ENCODE data around the gene SLC25A22. TPM values are rescaled to one million over a fixed set of nuclear protein-coding genes. Genes with fewer than 3 reads are reported as not detected.

SLC25A22 gene
- total RNA-seq, 1 donor from 2014 or later, result 7.5 TPM

GRCh38 chr11:746289-747157, 51.6 kb downstream of the SLC25A22 start:
- DNase-seq, result no peak

- no peak for DNase-seq
Observed at GRCh38 chr11:745428-745827, 52.7 kb downstream of the SLC25A22 start.

DNA sequence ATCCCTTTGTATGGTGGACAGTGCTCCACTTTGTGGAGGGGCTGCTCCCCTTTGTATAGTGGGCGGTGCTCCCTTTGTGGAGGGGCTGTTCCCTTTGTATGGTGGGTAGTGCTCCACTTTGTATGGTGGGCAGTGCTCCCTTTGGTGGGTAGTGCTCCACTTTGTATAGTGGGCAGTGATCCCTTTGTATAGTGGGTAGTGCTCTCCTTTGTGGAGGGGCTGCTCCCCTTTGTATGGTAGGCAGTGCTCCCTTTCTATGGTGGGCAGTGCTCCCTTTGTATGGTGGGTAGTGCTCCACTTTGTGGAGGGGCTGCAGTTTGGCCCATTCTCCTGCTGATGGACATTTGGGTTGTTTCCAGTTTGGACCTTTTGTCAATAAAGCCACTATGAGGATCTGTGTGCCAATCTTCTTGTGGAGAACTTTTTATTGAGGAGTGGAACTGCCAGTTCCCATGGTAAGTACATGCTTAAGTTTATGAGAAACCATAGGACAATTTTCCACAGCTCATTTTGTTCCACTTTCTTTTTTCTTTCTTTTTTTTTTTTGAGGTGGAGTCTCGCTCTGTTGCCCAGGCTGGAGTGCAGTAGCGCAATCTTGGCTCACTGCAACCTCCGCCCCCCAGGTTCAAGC, 55.4 kb downstream of the SLC25A22 start:
- DNase-seq, result no peak

GRCh38 chr11:742156-742546, 55.9 kb downstream of the SLC25A22 start:
- DNase-seq, result no peak

Small RNA genes within 50 kb of the gene (small RNA-seq; reads per million reads assigned to genes)
- gene SNORA52 (ENCODE audit: low replicate concordance), result not detected

Other genes starting within 250 kb of the SLC25A22 start
- gene LMNTD2, start 237.5 kb downstream of the SLC25A22 start, total RNA-seq, result 0.82 TPM
- gene RASSF7, start 237.3 kb downstream of the SLC25A22 start, total RNA-seq, result 7.3 TPM
- gene PHRF1, start 221.8 kb downstream of the SLC25A22 start, total RNA-seq, result 26.5 TPM
- 12.5 TPM for gene IRF7, start 182.3 kb downstream of the SLC25A22 start, total RNA-seq
- gene CDHR5, start 173.3 kb downstream of the SLC25A22 start, total RNA-seq, result not detected
- gene SCT, start 171.1 kb downstream of the SLC25A22 start, total RNA-seq, result 21.6 TPM
- not detected for gene DRD4, start 161.0 kb downstream of the SLC25A22 start, total RNA-seq
- gene DEAF1, start 103.1 kb downstream of the SLC25A22 start, total RNA-seq, result 18.8 TPM
- 10.1 TPM for gene TMEM80, start 102.5 kb downstream of the SLC25A22 start, total RNA-seq
- 88.3 TPM for gene EPS8L2, start 92.0 kb downstream of the SLC25A22 start, total RNA-seq
- 79.3 TPM for gene TALDO1, start 50.8 kb downstream of the SLC25A22 start, total RNA-seq
- 17.4 TPM for gene GATD1, start 20.8 kb downstream of the SLC25A22 start, total RNA-seq
- not detected for gene CEND1, start 8.2 kb downstream of the SLC25A22 start, total RNA-seq
- 13.4 TPM for gene PIDD1, start 7.0 kb upstream of the SLC25A22 start, total RNA-seq
- 259 TPM for gene RPLP2, start 11.7 kb upstream of the SLC25A22 start, total RNA-seq
- 29.8 TPM for gene PNPLA2, start 20.6 kb upstream of the SLC25A22 start, total RNA-seq
- 22.6 TPM for gene CRACR2B, start 29.6 kb upstream of the SLC25A22 start, total RNA-seq
- 181 TPM for gene CD151, start 34.7 kb upstream of the SLC25A22 start, total RNA-seq
- 11.9 TPM for gene POLR2L, start 44.2 kb upstream of the SLC25A22 start, total RNA-seq
- gene TSPAN4, start 44.6 kb upstream of the SLC25A22 start, total RNA-seq, result 44.6 TPM
- gene CHID1, start 112.5 kb upstream of the SLC25A22 start, total RNA-seq, result 46.4 TPM
- gene AP2A2, start 127.6 kb upstream of the SLC25A22 start, total RNA-seq, result 28.6 TPM
- gene MUC6, start 238.4 kb upstream of the SLC25A22 start, total RNA-seq, result not detected

All from tongue (tissue), 3 donors.